Osteocyte (in vitro differentiated cells): ENCODE measurements around the gene SPATA31D1. TPM values are rescaled to one million over a fixed set of nuclear protein-coding genes. Genes with fewer than 3 reads are reported as not detected.

Experiments
- DNase-seq: peaks from one replicate; pipeline ENCODE4 v3.0.0; 2021; ENCODE audit warnings: mixed read lengths; ENCODE audit not compliant: unreplicated experiment; ENCODE audit errors: extremely low spot score
- H3K27ac Mint-ChIP-seq: one replicate; pipeline ENCODE4 v1.8.0; 2021; ENCODE audit warnings: mild to moderate bottlenecking, mixed read lengths; ENCODE audit not compliant: unreplicated experiment
- H3K27me3 Mint-ChIP-seq: one replicate; pipeline ENCODE4 v1.8.0; 2021; ENCODE audit warnings: mixed read lengths; ENCODE audit not compliant: unreplicated experiment
- H3K36me3 Mint-ChIP-seq: one replicate; pipeline ENCODE4 v1.8.0; 2021; ENCODE audit warnings: mixed read lengths; ENCODE audit not compliant: unreplicated experiment
- H3K4me1 Mint-ChIP-seq: one replicate; pipeline ENCODE4 v1.8.0; 2021; ENCODE audit warnings: mixed read lengths; ENCODE audit not compliant: unreplicated experiment
- H3K4me3 Mint-ChIP-seq: one replicate; pipeline ENCODE4 v1.8.0; 2021; ENCODE audit warnings: mild to moderate bottlenecking, moderate library complexity, mixed read lengths; ENCODE audit not compliant: unreplicated experiment
- H3K9me3 Mint-ChIP-seq: one replicate; pipeline ENCODE4 v1.8.0; 2021; ENCODE audit warnings: mixed read lengths; ENCODE audit not compliant: unreplicated experiment
- CTCF ChIP-seq: fragments of 200-600 bp; sonication (generic); IDR thresholded peaks from 2 replicates; pipeline ENCODE4 v1.5.0; 2021; ENCODE audit warnings: antibody characterized with exemption, mild to moderate bottlenecking, moderate library complexity
- total RNA-seq: library from RNA; stranded (reverse); gene quantifications from 2 replicates; pipeline ENCODE4 v1.2.1, GENCODE V29; 2021

SPATA31D1 gene
- total RNA-seq, 1 donor from 2014 or later = not detected

- H3K27ac Mint-ChIP-seq = no peak overlapping the region
- TF ChIP-seq CTCF = no peak
- no peak for DNase-seq
- no peaks in the 10 kb centered on the region for H3K27me3 Mint-ChIP-seq
- no peak overlapping the region for H3K4me3 Mint-ChIP-seq
- H3K4me1 Mint-ChIP-seq = no peaks in the 10 kb centered on the region
- H3K36me3 Mint-ChIP-seq = no peaks in the 10 kb centered on the region
- no peaks in the 10 kb centered on the region for H3K9me3 Mint-ChIP-seq
Observed at GRCh38 chr9:81979196-81979595, 9.4 kb upstream of the SPATA31D1 start.

GRCh38 chr9:81980568-81980967 is 8.0 kb upstream of the SPATA31D1 start:
- H3K4me3 Mint-ChIP-seq = no peak overlapping the region
- no peaks in the 10 kb centered on the region for H3K36me3 Mint-ChIP-seq
- peaks cover 6% of the 10 kb centered on the region for H3K27me3 Mint-ChIP-seq
- no peak for DNase-seq
- no peak for TF ChIP-seq CTCF
- no peaks in the 10 kb centered on the region for H3K4me1 Mint-ChIP-seq
- H3K27ac Mint-ChIP-seq = no peak overlapping the region
- no peaks in the 10 kb centered on the region for H3K9me3 Mint-ChIP-seq

- TF ChIP-seq CTCF = no peak
- H3K27ac Mint-ChIP-seq = no peak overlapping the region
- H3K4me3 Mint-ChIP-seq = no peak overlapping the region
Observed at GRCh38 chr9:81981883-81982282, 6.7 kb upstream of the SPATA31D1 start.

GRCh38 chr9:81984928-81985327 is 3.6 kb upstream of the SPATA31D1 start:
- no peaks in the 10 kb centered on the region for H3K36me3 Mint-ChIP-seq
- no peak for DNase-seq
- no peaks in the 10 kb centered on the region for H3K9me3 Mint-ChIP-seq
- no peak overlapping the region for H3K27ac Mint-ChIP-seq
- H3K4me3 Mint-ChIP-seq = no peak overlapping the region
- TF ChIP-seq CTCF = no peak
- H3K4me1 Mint-ChIP-seq = no peaks in the 10 kb centered on the region
- H3K27me3 Mint-ChIP-seq = peaks cover 6% of the 10 kb centered on the region

More at GRCh38 chr9:81981883-81982282, 6.7 kb upstream of the SPATA31D1 start:
- no peaks in the 10 kb centered on the region for H3K36me3 Mint-ChIP-seq
- H3K4me1 Mint-ChIP-seq = no peaks in the 10 kb centered on the region
- H3K27me3 Mint-ChIP-seq = peaks cover 6% of the 10 kb centered on the region
- H3K9me3 Mint-ChIP-seq = no peaks in the 10 kb centered on the region
- DNase-seq = no peak

GRCh38 chr9:81986051-81986450 is 2.5 kb upstream of the SPATA31D1 start:
- no peak overlapping the region for H3K27ac Mint-ChIP-seq
- H3K36me3 Mint-ChIP-seq = no peaks in the 10 kb centered on the region
- H3K4me3 Mint-ChIP-seq = no peak overlapping the region
- H3K4me1 Mint-ChIP-seq = no peaks in the 10 kb centered on the region
- TF ChIP-seq CTCF = no peak
- peaks cover 6% of the 10 kb centered on the region for H3K27me3 Mint-ChIP-seq
- peaks cover under 1% of the 10 kb centered on the region for H3K9me3 Mint-ChIP-seq
- DNase-seq = no peak
